ENCODE data around the gene RARG. TPM values are rescaled to one million over a fixed set of nuclear protein-coding genes. Genes with fewer than 3 reads are reported as not detected.
A peak's percentile ranks its signal among the peaks of the same experiment; 100 is the strongest.

RARG gene
- polyA plus RNA-seq, 3 donors, result 1.8 to 14.6 (median 2.3) TPM

DNA sequence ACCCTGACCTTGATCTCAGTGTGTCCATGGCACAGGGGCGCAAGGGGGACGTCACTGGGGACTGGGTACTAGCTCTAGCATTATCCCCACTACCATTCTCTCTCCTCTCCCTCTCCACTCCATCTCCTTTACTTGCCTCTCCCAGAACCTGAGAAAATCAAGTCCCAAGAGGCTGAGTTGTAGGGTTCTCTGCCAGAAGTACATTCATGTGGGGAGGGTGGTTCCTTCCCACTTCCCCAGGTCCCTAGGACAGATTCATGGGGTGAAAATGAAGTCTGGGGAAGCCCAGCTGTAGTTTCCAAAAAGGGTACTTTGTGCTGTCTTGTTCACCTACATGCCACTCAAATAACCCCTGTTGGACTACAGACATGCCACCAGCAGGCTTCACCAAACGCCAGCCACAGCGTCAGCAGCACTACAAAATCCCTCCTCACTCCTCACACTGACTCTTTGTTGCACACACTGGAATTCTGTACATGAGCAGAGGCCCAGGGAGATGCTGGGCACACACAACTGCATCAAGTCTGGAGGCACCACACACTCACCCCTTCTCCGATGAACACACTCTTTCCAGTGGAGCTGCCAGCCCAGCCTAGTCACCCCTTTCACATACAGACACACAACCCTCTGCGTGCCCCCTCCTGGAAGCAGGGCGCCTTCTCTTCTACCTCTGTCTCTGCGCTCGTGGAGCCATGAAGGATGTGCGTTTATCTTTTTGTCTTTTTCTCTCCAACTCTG, 6.9 kb downstream of the RARG start:
- H3K4me1 ChIP-seq (ENCODE audit: control insufficient read depth in 1 of 2, insufficient read depth in 2 of 2, low read length in 2 of 2), result peaks cover 30 to 43% of the 10 kb centered on the region in 2 donors
- H3K9ac ChIP-seq (ENCODE audit: insufficient read depth, low read length, poor library complexity, severe bottlenecking), result no peak overlapping the region
- H3K9me3 ChIP-seq (replicated peaks in 1 of 2; ENCODE audit: control insufficient read depth in 1 of 2, insufficient read depth in 1 of 2, low read length in 2 of 2), result no peaks in the 10 kb centered on the region
- H3K4me3 ChIP-seq (replicated peaks in 1 of 3; ENCODE audit: low read depth in 2 of 3, low read length in 3 of 3), result no peak overlapping the region
- peak overlapping the region in 4 of 7 donors; percentile 6 to 38 (median 26) for H3K27ac Mint-ChIP-seq
- intact Hi-C loops (cut with micrococcal nuclease), result loop anchor here in 1 of 2 donors (5.0 kb wide), 1 partner anchor 42 kb away; the partner anchor contains the start of gene ESPL1
- H3K9me3 Mint-ChIP-seq, result peaks cover 0 to 2% (median 0%) of the 10 kb centered on the region in 7 donors
- H3K27me3 Mint-ChIP-seq (ENCODE audit: low read depth in 3 of 3), result peaks cover 13 to 27% (median 18%) of the 10 kb centered on the region in 3 donors
- H4K20me1 ChIP-seq (ENCODE audit: insufficient read depth, low read length), result no peaks in the 10 kb centered on the region
- peak overlapping the region in 1 of 2 donors; percentile 21 for H3K4me3 Mint-ChIP-seq
- peaks cover 41% of the 10 kb centered on the region for H3K4me1 Mint-ChIP-seq
- no peak overlapping the region for H3K27ac ChIP-seq (ENCODE audit: low read depth in 1 of 2, low read length in 2 of 2)
- TF ChIP-seq, protein P1, sequence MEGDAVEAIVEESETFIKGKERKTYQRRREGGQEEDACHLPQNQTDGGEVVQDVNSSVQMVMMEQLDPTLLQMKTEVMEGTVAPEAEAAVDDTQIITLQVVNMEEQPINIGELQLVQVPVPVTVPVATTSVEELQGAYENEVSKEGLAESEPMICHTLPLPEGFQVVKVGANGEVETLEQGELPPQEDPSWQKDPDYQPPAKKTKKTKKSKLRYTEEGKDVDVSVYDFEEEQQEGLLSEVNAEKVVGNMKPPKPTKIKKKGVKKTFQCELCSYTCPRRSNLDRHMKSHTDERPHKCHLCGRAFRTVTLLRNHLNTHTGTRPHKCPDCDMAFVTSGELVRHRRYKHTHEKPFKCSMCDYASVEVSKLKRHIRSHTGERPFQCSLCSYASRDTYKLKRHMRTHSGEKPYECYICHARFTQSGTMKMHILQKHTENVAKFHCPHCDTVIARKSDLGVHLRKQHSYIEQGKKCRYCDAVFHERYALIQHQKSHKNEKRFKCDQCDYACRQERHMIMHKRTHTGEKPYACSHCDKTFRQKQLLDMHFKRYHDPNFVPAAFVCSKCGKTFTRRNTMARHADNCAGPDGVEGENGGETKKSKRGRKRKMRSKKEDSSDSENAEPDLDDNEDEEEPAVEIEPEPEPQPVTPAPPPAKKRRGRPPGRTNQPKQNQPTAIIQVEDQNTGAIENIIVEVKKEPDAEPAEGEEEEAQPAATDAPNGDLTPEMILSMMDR (IDR thresholded peaks at IDR 0.05), result no peak
- no peak overlapping the region for H3K4me2 ChIP-seq (replicated peaks; ENCODE audit: extremely low read depth, low read length, poor library complexity, severe bottlenecking)
- no peak overlapping the region for H2AFZ ChIP-seq (ENCODE audit: insufficient read depth, low read depth, low read length, poor library complexity, severe bottlenecking)
- H3K36me3 Mint-ChIP-seq, result peaks cover 0 to 7% of the 10 kb centered on the region in 2 donors
- no peaks in the 10 kb centered on the region for H3K36me3 ChIP-seq (replicated peaks in 1 of 2; ENCODE audit: control insufficient read depth in 1 of 2, insufficient read depth in 2 of 2, low read length in 2 of 2)
- 96% methylated on average over 9 of the region's 10 CpGs for WGBS (ENCODE audit: insufficient coverage)
- H3K79me2 ChIP-seq (ENCODE audit: insufficient read depth, low read length), result no peaks in the 10 kb centered on the region
- DNase-seq, result no peak
- no peaks in the 10 kb centered on the region for H3K27me3 ChIP-seq (ENCODE audit: control insufficient read depth in 2 of 2, insufficient read depth in 2 of 2, low read length in 2 of 2)

- Mint-ChIP-seq H3K4me3 (peak overlapping the region in 1 of 2 donors; percentile 62), H3K27me3 (ENCODE audit: low read depth in 3 of 3) (peaks cover 13 to 24% (median 13%) of the 10 kb centered on the region in 3 donors), H3K36me3 (peaks cover 2 to 12% of the 10 kb centered on the region in 2 donors), H3K9me3 (peaks cover 0 to 2% (median 0%) of the 10 kb centered on the region in 7 donors), H3K4me1 (peaks cover 44% of the 10 kb centered on the region), H3K27ac (peak overlapping the region in 3 of 7 donors; percentile 6 to 36 (median 32))
- no peak overlapping the region for H3K9ac ChIP-seq (ENCODE audit: insufficient read depth, low read length, poor library complexity, severe bottlenecking)
- H3K36me3 ChIP-seq (replicated peaks in 1 of 2; ENCODE audit: control insufficient read depth in 1 of 2, insufficient read depth in 2 of 2, low read length in 2 of 2), result no peaks in the 10 kb centered on the region
- H4K20me1 ChIP-seq (ENCODE audit: insufficient read depth, low read length), result no peaks in the 10 kb centered on the region
- peaks cover 36 to 50% of the 10 kb centered on the region in 2 donors for H3K4me1 ChIP-seq (ENCODE audit: control insufficient read depth in 1 of 2, insufficient read depth in 2 of 2, low read length in 2 of 2)
- 76% methylated on average over 10 of the region's 11 CpGs for WGBS (ENCODE audit: insufficient coverage)
- peak overlapping the region; percentile 59 for H2AFZ ChIP-seq (ENCODE audit: insufficient read depth, low read depth, low read length, poor library complexity, severe bottlenecking)
- no peaks in the 10 kb centered on the region for H3K27me3 ChIP-seq (ENCODE audit: control insufficient read depth in 2 of 2, insufficient read depth in 2 of 2, low read length in 2 of 2)
- intact Hi-C loops (cut with micrococcal nuclease), result loop anchor here in 1 of 2 donors (5.0 kb wide), 1 partner anchor 43 kb away; the partner anchor contains the start of gene ESPL1
- H3K4me2 ChIP-seq (replicated peaks; ENCODE audit: extremely low read depth, low read length, poor library complexity, severe bottlenecking), result peak overlapping the region; percentile 37
- DNase-seq, result no peak
- H3K27ac ChIP-seq (ENCODE audit: low read depth in 1 of 2, low read length in 2 of 2), result no peak overlapping the region
- TF ChIP-seq, protein P1 (IDR thresholded peaks at IDR 0.05), result no peak
- peak overlapping the region in 1 of 3 experiments; percentile 38 for H3K4me3 ChIP-seq (replicated peaks in 1 of 3; ENCODE audit: low read depth in 2 of 3, low read length in 3 of 3)
- peaks cover 8% of the 10 kb centered on the region for H3K79me2 ChIP-seq (ENCODE audit: insufficient read depth, low read length)
- no peaks in the 10 kb centered on the region for H3K9me3 ChIP-seq (replicated peaks in 1 of 2; ENCODE audit: control insufficient read depth in 1 of 2, insufficient read depth in 1 of 2, low read length in 2 of 2)
Observed at GRCh38 chr12:53224061-53224896, 7.7 kb downstream of the RARG start.

Data from CD14-positive monocyte (primary cell).